GM12878 (cell line): ENCODE measurements around the gene DNAJA1. TPM values are rescaled to one million over a fixed set of nuclear protein-coding genes. Genes with fewer than 3 reads are reported as not detected.

Experiments used
- ATAC-seq: fragments of 200-7000 bp; cut with Tn5 transposase; 3 replicates; pipeline ENCODE4 v1.9.1; 2020; ENCODE audit warnings: mild to moderate bottlenecking, moderate library complexity
- BruUV-seq: library from RNA; stranded (reverse); fragments of 400-500 nt; replicated peaks from 2 replicates; lab custom pipeline; 2021; lab: Mats Ljungman, UMichigan
- CTCF ChIA-PET: fragments of 300-600 bp; sonication (Branson Sonifier 250); formaldehyde crosslinking; extraction: SDS; loops from one replicate; lab custom pipeline; 2021; ENCODE audit warnings: inconsistent platforms; lab: Yijun Ruan, JAX
- POLR2A ChIA-PET: fragments of 350-600 bp; formaldehyde crosslinking; extraction: SDS; loops from one replicate; lab custom pipeline; 2021; ENCODE audit warnings: inconsistent platforms; lab: Charles Lee
- RAD21 ChIA-PET: fragments of 300-600 bp; sonication (Branson Sonifier 250); formaldehyde crosslinking; loops from one replicate; lab custom pipeline; 2023; ENCODE audit warnings: antibody characterized with exemption; ENCODE audit not compliant: unreplicated experiment; lab: Charles Lee
- SMC1A ChIA-PET: fragments of 300-600 bp; sonication (Branson Sonifier 250); formaldehyde crosslinking; loops from one replicate; lab custom pipeline; 2023; ENCODE audit not compliant: unreplicated experiment, uncharacterized antibody; lab: Charles Lee
- DNase-seq: peaks from one replicate; pipeline ENCODE4 v3.0.0-alpha.2; 2011; ENCODE audit warnings: low read depth, low spot score
- FAIRE-seq: peaks from 3 replicates; lab custom pipeline; 2011; peaks lifted over from hg19 to GRCh38; lab: Jason Lieb, UNC
- H2AFZ ChIP-seq: 2 replicates; pipeline ENCODE4 v1.6.0; 2011; ENCODE audit warnings: low read depth, low read length, control low read depth; ENCODE audit not compliant: control insufficient read depth
- H3K27ac ChIP-seq: 2 replicates; pipeline ENCODE4 v1.5.1; 2011; ENCODE audit warnings: control low read depth; ENCODE audit not compliant: control insufficient read depth, insufficient read depth
- H3K27me3 ChIP-seq, 2 experiments: replicated peaks in 1 of 2; 2 replicates each; pipeline versions ENCODE4 v1.6.0 to v1.6.1; 2011; ENCODE audit warnings: low read length in 1 of 2; ENCODE audit not compliant: control insufficient read depth in 2 of 2, insufficient read depth in 2 of 2
- H3K36me3 ChIP-seq, 2 experiments: 2 replicates each; pipeline ENCODE4 v1.5.1; 2011; ENCODE audit warnings: low read length in 1 of 2; ENCODE audit not compliant: control insufficient read depth in 2 of 2, insufficient read depth in 2 of 2
- H3K4me1 ChIP-seq: 2 replicates; pipeline ENCODE4 v1.6.1; 2011; ENCODE audit warnings: mild to moderate bottlenecking, low read length, moderate library complexity, mixed read lengths; ENCODE audit not compliant: control insufficient read depth, insufficient read depth
- H3K4me2 ChIP-seq: 2 replicates; pipeline ENCODE4 v1.6.0; 2011; ENCODE audit warnings: control low read depth; ENCODE audit not compliant: control insufficient read depth, insufficient read depth
- H3K4me3 ChIP-seq: fragments of 200-600 bp; sonication (generic); 2 replicates; pipeline ENCODE4 v1.5.1; 2016
- H3K79me2 ChIP-seq: 2 replicates; pipeline ENCODE4 v1.6.0; 2011; ENCODE audit warnings: low read length; ENCODE audit not compliant: control insufficient read depth, insufficient read depth
- H3K9ac ChIP-seq: 2 replicates; pipeline ENCODE4 v1.8.0; 2011; ENCODE audit warnings: low read length, control low read depth, mixed read lengths; ENCODE audit not compliant: control insufficient read depth, insufficient read depth
- H3K9me3 ChIP-seq: replicated peaks from 3 replicates; pipeline ENCODE4 v1.5.1; 2011; ENCODE audit warnings: mild to moderate bottlenecking, low read length; ENCODE audit not compliant: control insufficient read depth, insufficient read depth
- H4K20me1 ChIP-seq: 2 replicates; pipeline ENCODE4 v1.6.0; 2011; ENCODE audit not compliant: control insufficient read depth, insufficient read depth
- CBX5 ChIP-seq: sonication (generic); IDR thresholded peaks from 2 replicates; pipeline ENCODE4 v1.6.1; 2016; ENCODE audit warnings: low read depth, moderate library complexity, mild to moderate bottlenecking, inconsistent platforms
- DPF2 ChIP-seq: fragments of 450-650 bp; IDR thresholded peaks from 2 replicates; pipeline ENCODE4 v1.6.1; 2017; ENCODE audit warnings: mild to moderate bottlenecking
- LARP7 ChIP-seq: fragments of 450-650 bp; IDR thresholded peaks from 2 replicates; pipeline ENCODE4 v1.6.1; 2017; ENCODE audit warnings: mild to moderate bottlenecking
- NR2F1 ChIP-seq: fragments of 450-650 bp; conservative IDR thresholded peaks from 2 replicates; pipeline ENCODE4 v1.6.1; 2017; ENCODE audit warnings: mild to moderate bottlenecking
- POLR2AphosphoS5 ChIP-seq: IDR thresholded peaks from 2 replicates; pipeline ENCODE4 v1.6.1; 2011; ENCODE audit warnings: mild to moderate bottlenecking, low read length, inconsistent platforms
- SIN3A ChIP-seq: IDR thresholded peaks from 2 replicates; pipeline ENCODE4 v1.6.1; 2012; ENCODE audit warnings: low read depth, low read length, improper control_type of control experiment
- SUPT20H ChIP-seq: IDR thresholded peaks from 2 replicates; pipeline ENCODE4 v1.6.1; 2011; ENCODE audit warnings: low read depth, mild to moderate bottlenecking, low read length, moderate library complexity, borderline replicate concordance; ENCODE audit not compliant: control insufficient read depth
- TCF7 ChIP-seq: IDR thresholded peaks from 2 replicates; pipeline ENCODE4 v1.6.1; 2014; ENCODE audit warnings: antibody characterized with exemption, borderline replicate concordance
- YBX1 ChIP-seq: fragments of 450-650 bp; IDR thresholded peaks from 2 replicates; pipeline ENCODE4 v1.6.1; 2016; ENCODE audit warnings: antibody characterized with exemption
- WGBS: methylation state at CpG from one replicate; pipeline ENCODE4 v1.1.6; 2016; ENCODE audit warnings: low lambda C conversion rate; ENCODE audit not compliant: insufficient replicate concordance, insufficient coverage; ENCODE audit errors: missing lambda C conversion rate; 5-methylcytosine and 5-hydroxymethylcytosine counted together
- in situ Hi-C: fragments of 300-500 bp; cut with MboI; formaldehyde crosslinking; loops from 9 replicates; pipeline ENCODE4 v1.14.3; 2018; ENCODE audit warnings: mixed read lengths
- intact Hi-C: fragments of 100-400 bp; cut with micrococcal nuclease; formaldehyde crosslinking; loops from one replicate; pipeline ENCODE4 v1.14.2; 2022; ENCODE audit not compliant: unreplicated experiment
- polyA plus RNA-seq, 11 experiments: library from polyadenylated mRNA; depleted of rRNA in 4 of 11; unstranded in 6 of 11; stranded (reverse) in 5 of 11; fragments of >200 nt; fragmentation: Nextera tagmentation in 4 of 11; fragmentation: Illumina TruSeq in 1 of 11; extraction: Ambion mirVana in 4 of 11; extraction: Trizol in 1 of 11; gene quantifications; 1 replicate in 1 of 11; 2 replicates in 10 of 11; pipeline versions ENCODE4 v1.2.1 to v1.2.3, GENCODE V29; 2011 to 2016; ENCODE audit warnings: inconsistent platforms in 2 of 11, missing spikeins in 2 of 11, low read depth in 1 of 11
- total RNA-seq, 4 experiments: library from RNA; depleted of rRNA in 3 of 4; stranded (reverse); fragments of >200 nt in 3 of 4; fragmentation: Illumina TruSeq in 1 of 4; extraction: Trizol in 1 of 4; gene quantifications; 2 replicates each; pipeline versions ENCODE4 v1.2.1 to v1.2.3, GENCODE V29; 2013 to 2021
- TF ChIP-seq, protein P1 (sequence below), 3 experiments: IDR thresholded peaks in 2 of 3; conservative IDR thresholded peaks in 1 of 3; 2 replicates each; pipeline ENCODE4 v1.5.1; 2011; ENCODE audit warnings: low read depth in 3 of 3, low read length in 3 of 3, mild to moderate bottlenecking in 3 of 3, control low read depth in 2 of 3, moderate library complexity in 2 of 3, inconsistent platforms in 1 of 3, mixed read lengths in 1 of 3; ENCODE audit not compliant: control insufficient read depth in 2 of 3, insufficient read depth in 1 of 3; ENCODE audit errors: extremely low read depth in 1 of 3
- TF ChIP-seq, protein P2 (sequence below): fragments of 450-650 bp; IDR thresholded peaks from 2 replicates; pipeline ENCODE4 v1.6.1; 2016; ENCODE audit warnings: mild to moderate bottlenecking, moderate library complexity, borderline replicate concordance
- TF ChIP-seq, protein P3 (sequence below): fragments of 450-650 bp; formaldehyde crosslinking; IDR thresholded peaks from 2 replicates; pipeline ENCODE4 v1.5.0; 2022; ENCODE audit warnings: mild to moderate bottlenecking, missing genetic modification characterization

The DNAJA1 gene
- total and polyA plus RNA-seq, 10 of the 15 experiments (the other 5 are each of a cell fraction or from before 2014, with no cell fraction given) = 69.7 to 206 (median 146) TPM

DNA sequence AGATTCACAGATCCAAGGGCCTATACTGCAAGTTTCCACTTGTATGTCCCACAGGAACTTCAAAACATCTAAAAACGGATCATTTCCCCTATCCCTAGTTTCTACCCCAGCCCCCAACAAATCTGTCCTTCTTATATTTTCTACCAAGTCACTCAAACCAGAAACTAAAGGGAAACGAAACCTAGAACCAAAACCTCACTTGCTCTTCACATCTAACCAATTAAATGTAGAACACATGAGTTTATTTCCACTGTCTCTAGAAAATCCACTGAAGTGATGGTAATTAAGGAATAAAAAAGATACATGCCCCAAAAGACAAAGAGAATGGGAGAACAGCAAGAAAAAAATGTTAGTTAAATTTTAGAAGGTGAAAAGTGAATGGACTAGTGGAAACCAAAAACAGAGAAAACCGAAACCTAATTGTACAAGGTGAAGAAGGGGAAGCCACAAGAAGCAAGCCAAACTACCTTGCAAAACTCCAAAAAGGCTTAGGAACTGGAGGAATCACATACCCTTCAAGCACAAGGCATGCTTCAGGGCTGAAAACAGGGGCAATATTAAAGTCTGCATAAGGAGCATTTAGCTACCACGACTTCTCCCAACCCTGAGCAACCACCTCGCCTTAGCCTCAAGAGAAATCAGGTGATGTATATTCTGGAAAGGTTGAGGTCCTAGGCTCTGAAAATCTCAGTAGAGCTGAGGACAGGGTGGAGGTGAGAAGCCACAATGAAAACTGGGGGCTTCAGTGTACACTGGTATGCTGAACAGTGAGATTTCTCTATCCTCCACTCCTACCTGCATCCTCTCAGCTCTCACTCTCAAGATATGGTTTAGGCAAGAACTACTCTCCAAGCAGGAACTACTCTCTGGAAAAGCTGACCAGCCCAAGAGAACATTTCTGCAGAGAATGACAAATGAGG is 40.3 kb downstream of the DNAJA1 start:
- intact Hi-C loops = no loop called here
- ChIA-PET POLR2A (interaction anchor here (0.5 to 1.8 kb wide), 8 partner anchors 11 to 603 kb away, joined by 3 to 4 read pairs (median 3); partner anchors contain the start of gene DNAJA1), SMC1A (interaction anchor here (0.6 to 2.9 kb wide), 9 partner anchors 10 to 161 kb away, joined by 3 to 12 read pairs (median 4); no protein-coding TSS in a partner anchor), RAD21 (interaction anchor here (0.8 to 1.5 kb wide), 4 partner anchors 8 to 41 kb away, joined by 3 to 4 read pairs (median 4); partner anchors contain the start of genes DNAJA1 and SMU1), CTCF (interaction anchor here (0.6 to 2.0 kb wide), 6 partner anchors 10 to 161 kb away, joined by 3 to 9 read pairs (median 4); partner anchors contain the start of gene B4GALT1)
- Histone ChIP-seq H3K27me3 (no peaks in the 10 kb centered on the region), H3K4me2 (peak overlapping the region; percentile 90), H3K9ac (peak overlapping the region; percentile 68), H3K36me3 (peaks cover 3 to 27% of the 10 kb centered on the region in 2 experiments; a peak in 3 of 4 replicates), H3K79me2 (no peaks in the 10 kb centered on the region; the same call in 1 of the 2 replicates), H3K4me1 (peaks cover 15% of the 10 kb centered on the region), H2AFZ (no peak overlapping the region), H4K20me1 (no peaks in the 10 kb centered on the region), H3K4me3 (peak overlapping the region; percentile 30; the same call in 1 of the 2 replicates), H3K9me3 (no peaks in the 10 kb centered on the region), H3K27ac (peak overlapping the region; percentile 94)
- FAIRE-seq (peak; percentile 91), ATAC-seq (peak; percentile 89), DNase-seq (peak; percentile 60)
- WGBS = 14% methylated on average over 5 of the region's 5 CpGs
- no TSS peak for BruUV-seq
- in situ Hi-C loops = no loop called here
- TF ChIP-seq, protein P1, sequence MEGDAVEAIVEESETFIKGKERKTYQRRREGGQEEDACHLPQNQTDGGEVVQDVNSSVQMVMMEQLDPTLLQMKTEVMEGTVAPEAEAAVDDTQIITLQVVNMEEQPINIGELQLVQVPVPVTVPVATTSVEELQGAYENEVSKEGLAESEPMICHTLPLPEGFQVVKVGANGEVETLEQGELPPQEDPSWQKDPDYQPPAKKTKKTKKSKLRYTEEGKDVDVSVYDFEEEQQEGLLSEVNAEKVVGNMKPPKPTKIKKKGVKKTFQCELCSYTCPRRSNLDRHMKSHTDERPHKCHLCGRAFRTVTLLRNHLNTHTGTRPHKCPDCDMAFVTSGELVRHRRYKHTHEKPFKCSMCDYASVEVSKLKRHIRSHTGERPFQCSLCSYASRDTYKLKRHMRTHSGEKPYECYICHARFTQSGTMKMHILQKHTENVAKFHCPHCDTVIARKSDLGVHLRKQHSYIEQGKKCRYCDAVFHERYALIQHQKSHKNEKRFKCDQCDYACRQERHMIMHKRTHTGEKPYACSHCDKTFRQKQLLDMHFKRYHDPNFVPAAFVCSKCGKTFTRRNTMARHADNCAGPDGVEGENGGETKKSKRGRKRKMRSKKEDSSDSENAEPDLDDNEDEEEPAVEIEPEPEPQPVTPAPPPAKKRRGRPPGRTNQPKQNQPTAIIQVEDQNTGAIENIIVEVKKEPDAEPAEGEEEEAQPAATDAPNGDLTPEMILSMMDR (IDR thresholded peaks at IDR 0.05 in 2 of 3, conservative IDR thresholded peaks at IDR 0.05 in 1 of 3; ENCODE audit: control insufficient read depth in 2 of 3, extremely low read depth in 1 of 3, insufficient read depth in 1 of 3, low read depth in 3 of 3, low read length in 3 of 3) = no peak
- TF ChIP-seq, protein P2, sequence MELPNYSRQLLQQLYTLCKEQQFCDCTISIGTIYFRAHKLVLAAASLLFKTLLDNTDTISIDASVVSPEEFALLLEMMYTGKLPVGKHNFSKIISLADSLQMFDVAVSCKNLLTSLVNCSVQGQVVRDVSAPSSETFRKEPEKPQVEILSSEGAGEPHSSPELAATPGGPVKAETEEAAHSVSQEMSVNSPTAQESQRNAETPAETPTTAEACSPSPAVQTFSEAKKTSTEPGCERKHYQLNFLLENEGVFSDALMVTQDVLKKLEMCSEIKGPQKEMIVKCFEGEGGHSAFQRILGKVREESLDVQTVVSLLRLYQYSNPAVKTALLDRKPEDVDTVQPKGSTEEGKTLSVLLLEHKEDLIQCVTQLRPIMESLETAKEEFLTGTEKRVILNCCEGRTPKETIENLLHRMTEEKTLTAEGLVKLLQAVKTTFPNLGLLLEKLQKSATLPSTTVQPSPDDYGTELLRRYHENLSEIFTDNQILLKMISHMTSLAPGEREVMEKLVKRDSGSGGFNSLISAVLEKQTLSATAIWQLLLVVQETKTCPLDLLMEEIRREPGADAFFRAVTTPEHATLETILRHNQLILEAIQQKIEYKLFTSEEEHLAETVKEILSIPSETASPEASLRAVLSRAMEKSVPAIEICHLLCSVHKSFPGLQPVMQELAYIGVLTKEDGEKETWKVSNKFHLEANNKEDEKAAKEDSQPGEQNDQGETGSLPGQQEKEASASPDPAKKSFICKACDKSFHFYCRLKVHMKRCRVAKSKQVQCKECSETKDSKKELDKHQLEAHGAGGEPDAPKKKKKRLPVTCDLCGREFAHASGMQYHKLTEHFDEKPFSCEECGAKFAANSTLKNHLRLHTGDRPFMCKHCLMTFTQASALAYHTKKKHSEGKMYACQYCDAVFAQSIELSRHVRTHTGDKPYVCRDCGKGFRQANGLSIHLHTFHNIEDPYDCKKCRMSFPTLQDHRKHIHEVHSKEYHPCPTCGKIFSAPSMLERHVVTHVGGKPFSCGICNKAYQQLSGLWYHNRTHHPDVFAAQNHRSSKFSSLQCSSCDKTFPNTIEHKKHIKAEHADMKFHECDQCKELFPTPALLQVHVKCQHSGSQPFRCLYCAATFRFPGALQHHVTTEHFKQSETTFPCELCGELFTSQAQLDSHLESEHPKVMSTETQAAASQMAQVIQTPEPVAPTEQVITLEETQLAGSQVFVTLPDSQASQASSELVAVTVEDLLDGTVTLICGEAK = no peak
- TF ChIP-seq DPF2 = peak; percentile 56; the same call in 1 of the 2 replicates
- no peak for TF ChIP-seq POLR2AphosphoS5
- TF ChIP-seq, protein P3, sequence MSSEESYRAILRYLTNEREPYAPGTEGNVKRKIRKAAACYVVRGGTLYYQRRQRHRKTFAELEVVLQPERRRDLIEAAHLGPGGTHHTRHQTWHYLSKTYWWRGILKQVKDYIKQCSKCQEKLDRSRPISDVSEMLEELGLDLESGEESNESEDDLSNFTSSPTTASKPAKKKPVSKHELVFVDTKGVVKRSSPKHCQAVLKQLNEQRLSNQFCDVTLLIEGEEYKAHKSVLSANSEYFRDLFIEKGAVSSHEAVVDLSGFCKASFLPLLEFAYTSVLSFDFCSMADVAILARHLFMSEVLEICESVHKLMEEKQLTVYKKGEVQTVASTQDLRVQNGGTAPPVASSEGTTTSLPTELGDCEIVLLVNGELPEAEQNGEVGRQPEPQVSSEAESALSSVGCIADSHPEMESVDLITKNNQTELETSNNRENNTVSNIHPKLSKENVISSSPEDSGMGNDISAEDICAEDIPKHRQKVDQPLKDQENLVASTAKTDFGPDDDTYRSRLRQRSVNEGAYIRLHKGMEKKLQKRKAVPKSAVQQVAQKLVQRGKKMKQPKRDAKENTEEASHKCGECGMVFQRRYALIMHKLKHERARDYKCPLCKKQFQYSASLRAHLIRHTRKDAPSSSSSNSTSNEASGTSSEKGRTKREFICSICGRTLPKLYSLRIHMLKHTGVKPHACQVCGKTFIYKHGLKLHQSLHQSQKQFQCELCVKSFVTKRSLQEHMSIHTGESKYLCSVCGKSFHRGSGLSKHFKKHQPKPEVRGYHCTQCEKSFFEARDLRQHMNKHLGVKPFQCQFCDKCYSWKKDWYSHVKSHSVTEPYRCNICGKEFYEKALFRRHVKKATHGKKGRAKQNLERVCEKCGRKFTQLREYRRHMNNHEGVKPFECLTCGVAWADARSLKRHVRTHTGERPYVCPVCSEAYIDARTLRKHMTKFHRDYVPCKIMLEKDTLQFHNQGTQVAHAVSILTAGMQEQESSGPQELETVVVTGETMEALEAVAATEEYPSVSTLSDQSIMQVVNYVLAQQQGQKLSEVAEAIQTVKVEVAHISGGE (CRISPR knock-in tag) = no peak
- TF ChIP-seq LARP7 = no peak
- TF ChIP-seq YBX1 = no peak
- no peak for TF ChIP-seq NR2F1
- TF ChIP-seq SIN3A = no peak
- no peak for TF ChIP-seq CBX5
- no peak for TF ChIP-seq SUPT20H
- no peak for TF ChIP-seq TCF7
